Pulmonary artery endothelial cell (primary cell): ENCODE results near the gene IGLL1. TPM values are rescaled to one million over a fixed set of nuclear protein-coding genes. Genes with fewer than 3 reads are reported as not detected.

Source experiments
- DNase-seq: peaks from one replicate; pipeline ENCODE4 v3.0.0-alpha.2; 2011; ENCODE audit warnings: low read depth, low spot score
- total RNA-seq: library from RNA; depleted of rRNA; stranded (reverse); fragments of >200 nt; gene quantifications from 2 replicates; pipeline ENCODE4 v1.2.3, GENCODE V29; 2014

IGLL1 gene
- total RNA-seq, 1 donor from 2014 or later, result not detected

- DNase-seq, result no peak
Measured at GRCh38 chr22:23529166-23530103, 50.7 kb downstream of the IGLL1 start.

GRCh38 chr22:23527971-23528740, 51.9 kb downstream of the IGLL1 start:
- DNase-seq, result no peak

- DNase-seq, result no peak
Measured at GRCh38 chr22:23526596-23527316, 53.3 kb downstream of the IGLL1 start.

- no peak for DNase-seq
Measured at GRCh38 chr22:23525510-23525909, 54.6 kb downstream of the IGLL1 start.

- no peak for DNase-seq
Measured at GRCh38 chr22:23524226-23524625, 55.9 kb downstream of the IGLL1 start.

- DNase-seq, result no peak
Measured at GRCh38 chr22:23523713-23524112, 56.4 kb downstream of the IGLL1 start.

Other genes with a start within 250 kb of the IGLL1 start
- 0.13 TPM in 1 of 2 replicates, not detected in the other for gene DRICH1, start 52.0 kb upstream of the IGLL1 start, total RNA-seq
- gene RGL4, start 110.7 kb upstream of the IGLL1 start, total RNA-seq, result not detected in 2 replicates
- 2.6 TPM in 2 replicates for gene ZNF70, start 170.8 kb upstream of the IGLL1 start, total RNA-seq
- gene VPREB3, start 174.1 kb upstream of the IGLL1 start, total RNA-seq, result not detected in 2 replicates
- 0.42 and 1.4 TPM in 2 replicates for gene C22orf15, start 182.7 kb upstream of the IGLL1 start, total RNA-seq
- 11.3 and 12.2 TPM in 2 replicates for gene CHCHD10, start 187.7 kb upstream of the IGLL1 start, total RNA-seq
- gene MMP11, start 192.6 kb upstream of the IGLL1 start, total RNA-seq, result 4.5 and 9.9 TPM in 2 replicates
- 35.2 and 38.0 TPM in 2 replicates for gene SMARCB1, start 206.7 kb upstream of the IGLL1 start, total RNA-seq